Activated CD4-positive, CD25-positive, alpha-beta regulatory T cell treated with anti-CD3 and anti-CD28 coated beads, Interleukin-2, amount 50 U/mL, for 16 hours (primary cell): ENCODE results near the gene BTC.
"Not testable (repeated sequence)": the region's sequence is repeated elsewhere in the genome, so short reads cannot be mapped to it uniquely, and the experiment has no call there.

ENCODE experiments used
- DNase-seq: peaks from one replicate; pipeline ENCODE4 v3.0.0-alpha.2; 2020; ENCODE audit warnings: low read depth, low spot score

BTC gene

DNA sequence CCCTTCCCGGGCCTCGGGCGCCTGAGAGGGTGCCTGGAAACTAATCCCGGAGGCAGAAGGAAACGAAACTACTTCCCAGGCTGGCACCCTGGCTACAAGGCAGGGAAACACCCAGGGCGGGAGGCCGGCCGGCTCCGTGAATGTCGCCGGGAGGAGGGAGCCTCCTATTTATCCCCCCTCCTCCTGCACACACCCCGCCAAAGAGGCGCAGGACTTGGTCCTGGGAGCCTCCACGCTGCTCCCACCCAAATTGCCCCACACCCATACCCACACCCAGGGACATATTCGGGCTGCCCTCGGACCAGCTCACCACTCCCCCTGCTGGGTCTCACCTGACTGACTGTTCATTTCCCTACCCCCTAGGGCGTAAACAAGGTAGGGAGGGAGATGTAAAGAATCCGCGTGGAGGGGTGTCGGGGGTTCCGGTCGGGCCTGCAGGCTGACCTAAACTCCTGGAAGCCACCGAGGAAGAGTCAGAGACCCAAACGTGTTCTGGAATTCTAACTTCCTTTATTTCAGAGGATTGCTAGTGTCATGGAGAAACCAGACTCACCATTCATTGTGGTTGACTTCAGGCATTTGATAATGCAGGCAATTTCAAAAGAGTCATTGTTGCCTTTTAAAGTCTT lies at the start of gene BTC:
TSS of gene BTC (minus strand) at position 142 of the 629 bp plus-strand sequence. CDS start 198 bp downstream, outside the sequence.
- no peak for DNase-seq

DNA sequence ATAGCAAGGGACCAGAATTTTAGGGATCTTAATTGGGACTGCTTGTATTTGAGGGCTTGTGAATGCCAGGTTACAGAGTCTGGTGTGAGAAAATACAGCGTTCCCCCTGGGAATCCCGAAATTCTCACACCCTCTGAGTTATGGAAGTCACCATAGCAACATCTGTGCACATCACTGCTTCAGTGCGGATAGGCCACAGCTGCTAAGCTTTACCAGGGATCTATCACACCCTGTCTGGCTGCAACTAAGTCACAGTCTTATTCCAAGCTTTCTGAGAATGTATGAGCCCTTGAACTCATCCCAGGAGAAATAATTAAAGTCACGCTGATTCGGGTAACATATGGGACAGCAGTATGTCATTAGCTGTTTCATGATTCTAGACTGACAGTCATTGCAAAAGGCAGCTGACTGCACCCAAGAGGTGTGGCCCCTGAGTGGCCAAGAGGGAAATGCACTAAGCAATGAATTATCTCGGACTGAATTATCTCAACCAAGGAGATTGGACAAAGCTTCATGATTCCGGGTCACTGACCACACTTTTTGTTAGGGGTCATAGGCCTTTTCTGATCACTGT lies 46.7 kb upstream of the BTC start:
- no peak for DNase-seq

- no peak for DNase-seq
Observed at GRCh38 chr4:74838746-74839370, 44.5 kb upstream of the BTC start.

DNA sequence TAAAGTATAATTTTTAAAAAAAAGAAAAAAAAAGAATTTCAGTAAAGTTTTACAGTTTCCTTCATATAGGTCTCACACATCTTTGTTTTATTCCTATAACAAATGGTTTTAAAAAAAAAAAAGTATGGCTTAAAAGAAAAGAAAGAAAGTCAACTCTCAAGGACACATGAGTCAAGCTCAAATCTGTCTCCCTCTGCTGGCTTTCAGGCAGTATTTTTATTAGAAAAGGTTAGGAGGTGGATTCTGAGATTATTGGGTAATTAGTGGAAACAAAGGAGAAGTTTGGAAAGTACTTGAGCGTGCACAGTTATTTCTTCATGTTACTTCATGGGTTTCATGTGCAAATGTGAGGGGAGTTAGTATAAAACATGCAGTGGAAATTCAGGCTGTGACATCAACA lies 36.6 kb upstream of the BTC start:
- DNase-seq, result no peak

DNA sequence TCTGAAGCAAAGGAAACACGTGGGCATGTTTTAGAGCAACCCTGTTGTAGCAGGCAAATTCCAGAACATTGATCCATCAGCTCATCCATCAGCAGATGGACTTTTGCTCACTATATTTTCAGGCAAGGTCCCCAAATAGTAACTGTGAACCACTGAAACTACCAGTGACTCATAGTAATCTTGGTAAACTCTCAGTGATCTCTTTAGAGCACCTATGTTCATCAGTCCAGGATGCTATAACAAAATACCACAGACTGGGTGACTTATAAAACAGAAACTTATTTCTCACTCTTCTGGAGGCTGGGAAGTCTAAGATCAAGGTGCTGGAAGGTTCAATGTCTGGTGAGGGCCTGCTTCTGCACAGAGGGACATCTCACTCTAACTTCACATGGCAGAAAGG lies 28.9 kb upstream of the BTC start:
- DNase-seq, result no peak

GRCh38 chr4:74822603-74823002 lies 28.3 kb upstream of the BTC start:
- DNase-seq, result no peak

GRCh38 chr4:74821541-74821940 lies 27.2 kb upstream of the BTC start:
- DNase-seq, result no peak

- DNase-seq, result no peak
Observed at GRCh38 chr4:74814052-74814451, 19.7 kb upstream of the BTC start.

GRCh38 chr4:74812056-74812455 lies 17.7 kb upstream of the BTC start:
- not testable (repeated sequence) for DNase-seq

- no peak for DNase-seq
Observed at GRCh38 chr4:74805601-74806000, 11.3 kb upstream of the BTC start.

DNA sequence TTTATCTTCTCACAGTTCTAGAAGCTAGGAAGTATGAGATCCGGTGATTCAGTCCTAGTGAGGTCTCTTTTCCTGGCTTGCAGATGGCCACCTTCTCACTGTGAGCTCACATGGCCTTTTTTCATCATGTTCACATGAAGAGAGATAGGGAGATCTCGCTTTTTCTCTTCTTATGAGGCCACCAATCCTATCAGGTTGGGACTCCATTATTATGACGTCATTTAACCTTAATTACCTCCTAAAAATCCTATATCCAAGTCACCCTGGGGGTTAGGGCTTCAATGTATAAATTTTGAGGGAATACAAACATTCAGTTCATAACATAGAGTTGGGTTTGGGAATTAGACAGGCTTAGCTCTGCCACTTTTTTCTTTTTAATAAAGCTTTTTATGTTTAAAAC lies 6.0 kb upstream of the BTC start:
- no peak for DNase-seq

GRCh38 chr4:74796631-74797030 lies 2.3 kb upstream of the BTC start:
- DNase-seq, result no peak

DNA sequence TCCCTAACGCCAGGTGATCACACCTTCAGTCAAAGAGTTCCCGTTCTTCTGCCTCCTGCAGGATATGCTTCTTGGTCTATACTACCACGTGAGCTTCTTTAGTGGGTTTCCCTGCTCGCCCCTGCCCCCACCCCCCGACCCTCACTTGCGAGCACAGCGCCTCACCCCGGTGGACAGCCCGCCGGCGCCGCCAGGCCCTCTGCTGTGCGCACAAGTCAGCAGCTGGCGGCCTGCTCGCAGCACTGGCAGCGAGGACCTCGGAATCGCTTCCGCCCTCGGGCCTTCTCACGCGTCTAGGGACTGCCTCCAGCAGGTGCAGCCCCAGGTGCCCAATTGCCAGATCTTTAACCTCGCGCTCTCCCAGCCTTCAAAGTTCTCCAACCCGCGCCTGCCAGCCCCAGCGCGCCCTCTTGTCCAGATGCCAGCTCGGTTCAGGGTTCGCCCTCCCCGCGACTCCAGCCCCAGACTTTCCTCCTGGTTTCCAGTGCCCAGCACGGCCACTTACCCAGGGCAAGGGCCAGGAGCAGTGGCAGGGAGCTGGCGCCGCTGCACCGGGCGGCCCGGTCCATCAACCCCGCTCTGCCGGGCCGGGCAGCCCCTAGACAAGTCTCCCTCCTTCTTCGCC lies 454 bp downstream of the BTC start:
- no peak for DNase-seq

DNA sequence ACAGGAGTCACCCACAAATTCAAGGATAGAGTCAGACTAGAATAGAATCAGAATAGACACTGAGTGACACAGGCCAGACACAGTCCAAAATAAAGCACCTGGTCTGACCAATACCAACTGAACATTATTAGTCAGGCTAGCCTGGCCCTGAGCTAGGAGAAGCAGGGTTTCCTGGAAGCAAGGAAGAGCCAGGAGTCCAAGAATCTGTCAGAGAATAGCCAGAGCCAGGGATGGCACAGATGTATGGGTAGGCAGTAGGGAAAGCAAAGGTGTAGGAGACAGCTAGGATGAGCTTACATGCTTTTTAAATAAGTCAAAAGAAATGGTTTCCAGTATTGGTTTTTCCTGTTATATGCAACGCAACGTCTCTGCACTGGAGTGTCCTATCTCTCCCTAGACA lies 3.7 kb downstream of the BTC start:
- DNase-seq, result no peak

DNA sequence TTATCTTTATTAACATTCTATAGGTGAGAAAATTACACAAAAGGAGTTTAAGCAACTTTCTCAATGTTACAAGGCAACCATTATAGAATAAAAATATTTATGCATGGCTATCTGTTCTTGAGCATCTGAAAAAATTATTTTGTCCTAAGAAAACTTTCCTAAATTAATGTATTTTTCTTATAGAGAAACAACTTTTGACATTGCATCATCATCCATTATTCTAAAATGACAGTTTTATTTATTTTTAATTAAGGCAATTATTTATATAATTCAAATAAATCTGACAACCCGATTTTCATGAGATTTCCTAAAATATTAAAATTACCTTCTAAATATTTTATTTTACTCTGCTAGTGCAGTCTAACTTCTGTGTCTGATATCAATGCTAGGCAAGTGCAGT lies 4.8 kb downstream of the BTC start:
- DNase-seq, result no peak

DNA sequence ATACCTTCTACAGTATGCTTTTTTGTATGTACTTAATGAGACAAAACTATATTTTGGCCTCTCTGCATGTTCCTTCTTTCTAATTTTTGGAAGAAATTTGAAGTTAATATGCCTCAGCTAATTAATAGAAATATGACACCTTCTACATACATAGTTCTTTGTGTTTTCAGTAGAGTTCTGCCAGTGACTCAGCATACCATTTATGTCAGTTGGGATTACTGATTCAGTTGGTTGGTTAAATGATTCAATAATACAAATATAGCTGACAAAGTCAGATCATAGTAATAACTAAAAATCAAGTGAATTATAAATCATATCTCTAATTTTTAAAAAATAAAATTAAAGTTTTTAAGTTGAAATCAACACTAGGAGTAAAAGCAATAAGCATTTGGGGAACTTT lies 16.8 kb downstream of the BTC start:
- no peak for DNase-seq

- DNase-seq, result no peak
Observed at GRCh38 chr4:74772783-74773182, 21.5 kb downstream of the BTC start.

DNA sequence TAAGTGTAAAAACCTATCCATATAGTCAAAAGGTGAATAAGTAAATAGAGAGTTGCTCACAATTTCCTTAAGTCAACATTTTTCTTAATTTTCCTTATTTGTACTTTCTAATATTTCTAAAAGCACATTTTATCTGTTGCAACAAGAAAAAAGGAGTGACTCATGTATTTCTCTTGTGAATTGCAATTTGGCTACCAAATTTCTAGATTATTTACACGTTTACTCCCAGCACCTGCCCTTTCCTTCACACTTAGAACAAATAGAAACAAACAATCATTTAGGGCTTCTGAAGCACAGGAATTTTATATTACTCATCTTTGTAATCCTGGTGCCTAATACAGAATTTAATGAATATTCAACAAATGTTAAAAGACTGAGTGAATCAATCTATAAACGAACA lies 22.2 kb downstream of the BTC start:
- no peak for DNase-seq

GRCh38 chr4:74770226-74770910 lies 24.0 kb downstream of the BTC start:
- no peak for DNase-seq

GRCh38 chr4:74768857-74769525 lies 25.3 kb downstream of the BTC start:
- DNase-seq, result no peak

- DNase-seq, result no peak
Observed at GRCh38 chr4:74764119-74764518, 30.2 kb downstream of the BTC start.
